C4-2B (cell line): Measurements from ENCODE around the gene ZC3H7B.

Source experiments
- CTCF ChIP-seq: fragments of 450-650 bp; conservative IDR thresholded peaks from 2 replicates; pipeline ENCODE4 v1.5.1; 2017; ENCODE audit warnings: mild to moderate bottlenecking
- ZFX ChIP-seq: fragments of 450-650 bp; IDR thresholded peaks from 2 replicates; pipeline ENCODE4 v1.6.1; 2017

- TF ChIP-seq CTCF, result no peak
- no peak for TF ChIP-seq ZFX
Measured at GRCh38 chr22:41344189-41344788, 43.0 kb downstream of the ZC3H7B start.
